Skeletal muscle tissue (tissue), 4 donors: ENCODE results near the gene KRTAP9-8. TPM values are rescaled to one million over a fixed set of nuclear protein-coding genes. Genes with fewer than 3 reads are reported as not detected.
"Not testable (repeated sequence)": the region's sequence is repeated elsewhere in the genome, so short reads cannot be mapped to it uniquely, and the experiment has no call there.

Experiments
- H3K27ac ChIP-seq: one replicate; pipeline ENCODE4 v1.7.0; 2013; ENCODE audit warnings: mild to moderate bottlenecking, low read depth, low read length, inconsistent platforms
- H3K27me3 ChIP-seq, 3 donors: one replicate each; pipeline ENCODE4 v1.7.0; 2013; ENCODE audit warnings: low read length in 3 of 3; ENCODE audit not compliant: control insufficient read depth in 3 of 3, insufficient read depth in 3 of 3
- H3K36me3 ChIP-seq, 3 donors: one replicate each; pipeline ENCODE4 v1.7.0; 2013; ENCODE audit warnings: low read length in 3 of 3; ENCODE audit not compliant: control insufficient read depth in 3 of 3, insufficient read depth in 3 of 3
- H3K4me1 ChIP-seq, 3 donors: one replicate each; pipeline ENCODE4 v1.7.0; 2013; ENCODE audit warnings: low read length in 3 of 3, mild to moderate bottlenecking in 3 of 3; ENCODE audit not compliant: control insufficient read depth in 3 of 3, insufficient read depth in 3 of 3
- H3K4me3 ChIP-seq, 3 donors: one replicate each; pipeline ENCODE4 v1.7.0; 2013; ENCODE audit warnings: low read length in 3 of 3
- H3K9ac ChIP-seq, 3 donors: one replicate each; pipeline ENCODE4 v1.7.0; 2013; ENCODE audit warnings: low read length in 3 of 3, mild to moderate bottlenecking in 3 of 3, moderate library complexity in 2 of 3, low read depth in 1 of 3
- H3K9me3 ChIP-seq, 3 donors: one replicate each; pipeline ENCODE4 v1.7.0; 2013; ENCODE audit warnings: low read length in 3 of 3; ENCODE audit not compliant: control insufficient read depth in 3 of 3
- total RNA-seq: library from RNA; depleted of rRNA; stranded (reverse); fragments of >200 nt; gene quantifications from one replicate; pipeline ENCODE4 v1.2.3, GENCODE V29; 2014
- donor health status: Osteomylitis.

KRTAP9-8 gene
- total RNA-seq, 1 donor from 2014 or later, result not detected

DNA sequence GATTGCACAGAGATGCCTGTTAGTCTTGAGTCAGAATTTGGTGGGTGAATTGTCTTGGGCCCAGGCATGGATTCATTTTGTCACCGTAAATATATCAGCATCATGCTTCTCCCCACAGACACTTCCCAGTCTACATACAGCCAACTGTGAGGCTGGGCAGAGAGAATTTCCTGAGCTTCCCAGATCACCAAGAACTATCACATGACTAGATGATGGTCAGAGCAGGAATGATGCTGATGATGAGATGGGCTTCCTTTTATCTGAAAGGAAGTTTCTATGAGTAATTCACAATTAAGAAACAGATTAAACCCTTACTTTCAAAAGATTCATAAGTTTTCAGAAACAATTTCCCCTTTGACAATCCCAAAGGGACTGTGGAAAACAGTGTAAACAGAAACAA, 17.1 kb downstream of the KRTAP9-8 start:
- Histone ChIP-seq H3K9ac (no peak overlapping the region), H3K4me3 (no peak overlapping the region), H3K36me3 (no peaks in the 10 kb centered on the region), H3K27ac (no peak overlapping the region), H3K9me3 (no peaks in the 10 kb centered on the region), H3K4me1 (no peaks in the 10 kb centered on the region), H3K27me3 (peaks cover 8 to 16% (median 10%) of the 10 kb centered on the region in 3 donors)

DNA sequence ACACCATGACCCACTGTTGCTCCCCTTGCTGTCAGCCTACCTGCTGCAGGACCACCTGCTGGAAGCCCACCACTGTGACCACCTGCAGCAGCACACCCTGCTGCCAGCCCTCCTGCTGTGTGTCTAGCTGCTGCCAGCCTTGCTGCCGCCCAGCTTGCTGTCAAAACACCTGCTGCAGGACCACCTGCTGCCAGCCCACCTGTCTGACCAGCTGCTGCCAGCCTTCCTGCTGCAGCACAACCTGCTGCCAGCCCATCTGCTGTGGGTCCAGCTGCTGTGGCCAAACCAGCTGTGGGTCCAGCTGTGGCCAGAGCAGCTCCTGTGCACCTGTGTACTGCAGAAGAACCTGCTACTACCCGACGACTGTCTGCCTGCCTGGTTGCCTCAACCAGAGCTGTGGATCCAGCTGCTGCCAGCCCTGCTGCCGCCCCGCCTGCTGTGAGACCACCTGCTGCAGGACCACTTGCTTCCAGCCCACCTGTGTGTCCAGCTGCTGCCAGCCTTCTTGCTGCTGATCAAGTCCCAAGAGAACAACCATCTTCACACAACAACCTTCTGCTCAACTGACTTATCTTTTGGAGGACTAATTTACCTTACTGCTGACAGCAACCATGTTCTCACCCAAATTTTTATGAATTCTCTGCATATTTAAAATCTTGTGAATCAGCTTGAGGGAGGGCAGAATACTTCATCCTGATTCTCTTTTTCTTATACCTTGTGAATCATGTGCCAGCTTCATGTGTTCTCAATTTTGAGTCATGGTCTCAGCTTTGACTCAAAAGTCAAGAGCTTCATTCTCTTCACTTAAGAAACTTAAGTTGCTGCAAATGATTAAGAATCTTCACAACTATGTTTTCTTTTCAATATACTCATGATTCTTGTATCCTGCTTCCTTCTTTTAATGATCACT, 17.8 kb downstream of the KRTAP9-8 start, which contains the start of gene KRTAP9-9:
KRTAP9-9 (plus strand) TSS at position 4 of the 910 bp plus-strand sequence.
- H3K36me3 ChIP-seq, H3K4me3 ChIP-seq, H3K4me1 ChIP-seq, H3K27ac ChIP-seq, H3K9ac ChIP-seq, H3K9me3 ChIP-seq: not testable (repeated sequence)
- H3K27me3 ChIP-seq, result peaks cover 8 to 16% (median 10%) of the 10 kb centered on the region in 3 donors

- Histone ChIP-seq H3K4me3 (no peak overlapping the region), H3K27me3 (peaks cover 8 to 14% (median 8%) of the 10 kb centered on the region in 3 donors)
Measured at GRCh38 chr17:41256291-41256685, 18.5 kb downstream of the KRTAP9-8 start.

DNA sequence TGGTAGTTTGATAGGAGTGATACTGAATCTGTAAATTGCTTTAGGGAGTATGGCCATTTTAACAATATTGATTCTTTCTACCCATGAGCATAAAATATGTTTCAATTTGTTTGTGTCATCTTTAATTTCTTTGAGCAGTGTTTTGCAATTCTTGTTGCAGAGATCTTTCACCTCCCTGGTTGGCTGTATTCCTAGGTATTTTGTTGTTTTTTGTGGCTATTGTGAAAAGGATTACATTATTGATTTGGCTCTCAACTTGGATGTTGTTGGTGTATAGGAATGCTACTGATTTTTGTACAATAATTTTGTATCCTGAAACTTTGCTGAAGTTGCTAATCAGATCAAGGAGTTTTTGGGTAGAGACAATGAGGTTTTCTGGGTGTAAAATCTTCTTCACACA, 20.6 kb downstream of the KRTAP9-8 start:
- Histone ChIP-seq H3K27me3 (peaks cover 3 to 8% (median 6%) of the 10 kb centered on the region in 3 donors), H3K36me3 (no peaks in the 10 kb centered on the region), H3K9me3 (no peaks in the 10 kb centered on the region), H3K27ac (no peak overlapping the region), H3K4me1 (no peaks in the 10 kb centered on the region), H3K4me3 (no peak overlapping the region), H3K9ac (no peak overlapping the region)

More at GRCh38 chr17:41256291-41256685, 18.5 kb downstream of the KRTAP9-8 start:
- Histone ChIP-seq H3K4me1 (no peaks in the 10 kb centered on the region), H3K27ac (no peak overlapping the region), H3K9me3 (no peaks in the 10 kb centered on the region), H3K36me3 (no peaks in the 10 kb centered on the region), H3K9ac (no peak overlapping the region)

GRCh38 chr17:41263212-41263611, 25.4 kb downstream of the KRTAP9-8 start:
- Histone ChIP-seq H3K27me3 (peaks cover 0 to 10% (median 4%) of the 10 kb centered on the region in 3 donors), H3K27ac (no peak overlapping the region), H3K4me1 (no peaks in the 10 kb centered on the region), H3K9ac (no peak overlapping the region), H3K4me3 (no peak overlapping the region), H3K36me3 (no peaks in the 10 kb centered on the region), H3K9me3 (no peaks in the 10 kb centered on the region)

DNA sequence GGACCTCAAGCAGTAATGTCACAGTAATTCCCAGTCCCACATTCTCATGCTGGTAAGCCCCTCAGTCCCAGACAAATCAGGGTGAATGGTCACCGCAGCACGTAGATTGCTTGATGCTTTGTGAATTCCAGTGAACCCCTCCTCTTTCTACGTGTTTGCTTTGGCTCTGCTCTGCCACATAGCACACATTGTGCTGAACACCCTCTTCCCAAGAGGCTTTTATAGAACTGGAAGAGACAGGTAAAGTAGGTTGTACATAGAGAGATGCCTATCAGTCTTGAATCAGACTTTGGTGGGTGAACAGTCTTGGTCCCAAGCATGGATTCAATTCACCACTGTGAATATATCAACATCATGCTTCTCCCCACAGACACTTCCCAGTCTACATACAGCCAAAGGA, 26.8 kb downstream of the KRTAP9-8 start:
- Histone ChIP-seq H3K27ac (no peak overlapping the region), H3K9ac (no peak overlapping the region), H3K9me3 (no peaks in the 10 kb centered on the region)

DNA sequence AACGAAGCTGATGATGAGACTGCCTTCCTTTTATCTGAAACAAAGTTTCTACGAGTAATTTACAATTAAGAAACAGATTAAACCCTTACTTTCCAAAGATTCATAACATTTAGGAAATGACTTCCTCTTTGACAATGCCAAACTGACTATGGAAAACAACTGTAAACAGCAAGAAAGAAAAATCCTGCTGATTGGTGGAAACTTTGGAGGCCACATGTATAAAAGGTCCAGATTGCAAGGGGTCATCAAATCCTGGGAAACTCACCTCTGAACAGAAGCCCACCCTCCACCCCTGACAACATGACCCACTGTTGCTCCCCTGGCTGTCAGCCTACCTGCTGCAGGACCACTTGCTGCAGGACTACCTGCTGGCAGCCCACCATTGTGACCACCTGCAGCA, 27.3 kb downstream of the KRTAP9-8 start, which contains the start of gene KRTAP9-6:
KRTAP9-6 (plus strand) TSS at position 301 of the 400 bp plus-strand sequence; CDS start at position 301, 0 bp downstream.
- no peak within 1 kb of the TSS for H3K4me3 ChIP-seq
- no peaks in the 10 kb centered on the region for H3K9me3 ChIP-seq
- no peak within 1 kb of the TSS for H3K27ac ChIP-seq
- H3K9ac ChIP-seq, result no peak within 1 kb of the TSS
- H3K4me1 ChIP-seq, result no peaks in the 10 kb centered on the region
- no peaks in the 10 kb centered on the region for H3K36me3 ChIP-seq
- H3K27me3 ChIP-seq, result peaks cover 0 to 10% (median 4%) of the 10 kb centered on the region in 3 donors

More for the DNA sequence above, 26.8 kb downstream of the KRTAP9-8 start:
- no peaks in the 10 kb centered on the region for H3K36me3 ChIP-seq
- no peak overlapping the region for H3K4me3 ChIP-seq
- no peaks in the 10 kb centered on the region for H3K4me1 ChIP-seq
- peaks cover 0 to 10% (median 4%) of the 10 kb centered on the region in 3 donors for H3K27me3 ChIP-seq

GRCh38 chr17:41267711-41268110, 29.9 kb downstream of the KRTAP9-8 start:
- Histone ChIP-seq H3K9me3 (no peaks in the 10 kb centered on the region), H3K4me3 (no peak overlapping the region), H3K9ac (no peak overlapping the region), H3K4me1 (no peaks in the 10 kb centered on the region), H3K27me3 (peaks cover 0 to 10% (median 4%) of the 10 kb centered on the region in 3 donors), H3K36me3 (no peaks in the 10 kb centered on the region), H3K27ac (no peak overlapping the region)

DNA sequence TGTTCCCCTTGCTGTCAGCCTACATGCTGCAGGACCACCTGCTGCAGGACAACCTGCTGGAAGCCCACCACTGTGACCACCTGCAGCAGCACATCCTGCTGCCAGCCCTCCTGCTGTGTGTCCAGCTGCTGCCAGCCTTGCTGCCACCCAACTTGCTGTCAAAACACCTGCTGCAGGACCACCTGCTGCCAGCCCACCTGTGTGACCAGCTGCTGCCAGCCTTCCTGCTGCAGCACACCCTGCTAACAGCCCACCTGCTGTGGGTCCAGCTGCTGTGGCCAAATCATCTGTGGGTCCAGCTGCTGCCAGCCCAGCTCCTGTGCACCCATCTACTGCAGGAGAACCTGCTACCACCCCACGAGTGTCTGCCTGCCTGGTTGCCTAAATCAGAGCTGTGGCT, 33.5 kb downstream of the KRTAP9-8 start:
- H3K4me1 ChIP-seq, H3K9ac ChIP-seq, H3K27ac ChIP-seq, H3K9me3 ChIP-seq, H3K27me3 ChIP-seq, H3K36me3 ChIP-seq, H3K4me3 ChIP-seq: not testable (repeated sequence)

- H3K27me3 ChIP-seq, result peaks cover 0 to 6% (median 3%) of the 10 kb centered on the region in 3 donors
- no peak overlapping the region for H3K9ac ChIP-seq
- H3K27ac ChIP-seq, result no peak overlapping the region
- no peaks in the 10 kb centered on the region for H3K4me1 ChIP-seq
- no peaks in the 10 kb centered on the region for H3K9me3 ChIP-seq
- no peak overlapping the region for H3K4me3 ChIP-seq
- H3K36me3 ChIP-seq, result no peaks in the 10 kb centered on the region
Measured at GRCh38 chr17:41271858-41272257, 34.1 kb downstream of the KRTAP9-8 start.
